GM21529 (cell line): ENCODE results near the gene GULP1.
"Not testable (repeated sequence)": the region's sequence is repeated elsewhere in the genome, so short reads cannot be mapped to it uniquely, and the experiment has no call there.

Experiments used
- ATAC-seq: cut with Tn5 transposase; IDR thresholded peaks from one replicate; pipeline ENCODE4 v1.9.1; 2021; ENCODE audit not compliant: unreplicated experiment

The GULP1 gene

GRCh38 chr2:188588235-188588634 lies 296.6 kb downstream of the GULP1 start:
- no peak for ATAC-seq

GRCh38 chr2:188596054-188596453 lies 304.4 kb downstream of the GULP1 start:
- no peak for ATAC-seq

GRCh38 chr2:188598551-188598950 lies 306.9 kb downstream of the GULP1 start:
- ATAC-seq: no peak

- ATAC-seq: no peak
Observed at GRCh38 chr2:188599140-188599539, 307.5 kb downstream of the GULP1 start.

GRCh38 chr2:188600536-188601210 lies 309.0 kb downstream of the GULP1 start:
- no peak for ATAC-seq

GRCh38 chr2:188601391-188601790 lies 309.7 kb downstream of the GULP1 start:
- no peak for ATAC-seq

GRCh38 chr2:188601927-188602326 lies 310.3 kb downstream of the GULP1 start:
- no peak for ATAC-seq

- no peak for ATAC-seq
Observed at GRCh38 chr2:188604579-188604978, 312.9 kb downstream of the GULP1 start.

- not testable (repeated sequence) for ATAC-seq
Observed at GRCh38 chr2:188605609-188606584, 314.2 kb downstream of the GULP1 start.

- not testable (repeated sequence) for ATAC-seq
Observed at GRCh38 chr2:188606596-188606995, 314.9 kb downstream of the GULP1 start.

- no peak for ATAC-seq
Observed at GRCh38 chr2:188607501-188607900, 315.8 kb downstream of the GULP1 start.

GRCh38 chr2:188609321-188610049 lies 317.8 kb downstream of the GULP1 start:
- ATAC-seq: no peak

- no peak for ATAC-seq
Observed at GRCh38 chr2:188610050-188610444, 318.4 kb downstream of the GULP1 start.

- no peak for ATAC-seq
Observed at GRCh38 chr2:188610827-188611226, 319.2 kb downstream of the GULP1 start.

GRCh38 chr2:188619146-188619545 lies 327.5 kb downstream of the GULP1 start:
- ATAC-seq: no peak

GRCh38 chr2:188620916-188621315 lies 329.2 kb downstream of the GULP1 start:
- no peak for ATAC-seq

- no peak for ATAC-seq
Observed at GRCh38 chr2:188622601-188623260, 331.1 kb downstream of the GULP1 start.

GRCh38 chr2:188623995-188624643 lies 332.4 kb downstream of the GULP1 start:
- no peak for ATAC-seq

GRCh38 chr2:188627471-188627870 lies 335.8 kb downstream of the GULP1 start:
- no peak for ATAC-seq

- no peak for ATAC-seq
Observed at GRCh38 chr2:188628989-188629752, 337.5 kb downstream of the GULP1 start.
